ENCODE measurements around the gene CSNK2A1. TPM values are rescaled to one million over a fixed set of nuclear protein-coding genes. Genes with fewer than 3 reads are reported as not detected.

Gene CSNK2A1
- total RNA-seq, 1 donor from 2014 or later, result 207 TPM

GRCh38 chr20:427849-428657 is 115.5 kb downstream of the CSNK2A1 start:
- Mint-ChIP-seq H3K4me3 (no peak overlapping the region), H3K9me3 (no peaks in the 10 kb centered on the region), H3K27ac (ENCODE audit: unreplicated experiment) (no peak overlapping the region), H3K36me3 (ENCODE audit: low read depth) (peaks cover 2% of the 10 kb centered on the region), H3K27me3 (ENCODE audit: low read depth) (peaks cover 4% of the 10 kb centered on the region), H3K4me1 (peaks cover 6% of the 10 kb centered on the region)
- TF ChIP-seq CTCF (conservative IDR thresholded peaks at IDR 0.05), result no peak
- DNase-seq (ENCODE audit: low read depth, low spot score), result no peak

- Mint-ChIP-seq H3K4me1 (peaks cover 6% of the 10 kb centered on the region), H3K9me3 (no peaks in the 10 kb centered on the region), H3K4me3 (no peak overlapping the region), H3K27me3 (ENCODE audit: low read depth) (peaks cover 4% of the 10 kb centered on the region), H3K27ac (ENCODE audit: unreplicated experiment) (no peak overlapping the region), H3K36me3 (ENCODE audit: low read depth) (peaks cover 2% of the 10 kb centered on the region)
- no peak for DNase-seq (ENCODE audit: low read depth, low spot score)
- TF ChIP-seq CTCF (conservative IDR thresholded peaks at IDR 0.05), result no peak
These were observed 116.2 kb downstream of the CSNK2A1 start for GRCh38 chr20:427401-427800.

GRCh38 chr20:426566-426965 is 117.0 kb downstream of the CSNK2A1 start:
- no peak for TF ChIP-seq CTCF (conservative IDR thresholded peaks at IDR 0.05)
- peaks cover 6% of the 10 kb centered on the region for H3K36me3 Mint-ChIP-seq (ENCODE audit: low read depth)
- peaks cover 5% of the 10 kb centered on the region for H3K4me1 Mint-ChIP-seq
- DNase-seq (ENCODE audit: low read depth, low spot score), result no peak
- peaks cover 3% of the 10 kb centered on the region for H3K27me3 Mint-ChIP-seq (ENCODE audit: low read depth)
- H3K9me3 Mint-ChIP-seq, result no peaks in the 10 kb centered on the region
- no peak overlapping the region for H3K4me3 Mint-ChIP-seq
- no peak overlapping the region for H3K27ac Mint-ChIP-seq (ENCODE audit: unreplicated experiment)

Other genes starting within 250 kb of the CSNK2A1 start
- 58.9 and 59.2 TPM in 2 replicates for gene ZCCHC3, start 246.2 kb downstream of the CSNK2A1 start, total RNA-seq
- gene SOX12, start 218.2 kb downstream of the CSNK2A1 start, total RNA-seq, result 88.7 and 88.8 TPM in 2 replicates
- 42.0 and 44.4 TPM in 2 replicates for gene NRSN2, start 196.7 kb downstream of the CSNK2A1 start, total RNA-seq
- 12.5 and 14.4 TPM in 2 replicates for gene TRIB3, start 163.0 kb downstream of the CSNK2A1 start, total RNA-seq
- 62.4 and 65.2 TPM in 2 replicates for gene RBCK1, start 135.5 kb downstream of the CSNK2A1 start, total RNA-seq
- gene TBC1D20, start 81.3 kb downstream of the CSNK2A1 start, total RNA-seq, result 30.4 and 33.3 TPM in 2 replicates
- gene TCF15, start 66.5 kb upstream of the CSNK2A1 start, total RNA-seq, result 0.32 and 0.61 TPM in 2 replicates
- gene SRXN1, start 109.4 kb upstream of the CSNK2A1 start, total RNA-seq, result 10.7 and 12.6 TPM in 2 replicates
- 3.7 and 4.1 TPM in 2 replicates for gene SCRT2, start 132.0 kb upstream of the CSNK2A1 start, total RNA-seq
- not detected in 2 replicates for gene SLC52A3, start 224.7 kb upstream of the CSNK2A1 start, total RNA-seq

Data from neural crest cell (in vitro differentiated cells).